ENCODE data around the gene PARP9.
"Not testable (repeated sequence)": the region's sequence is repeated elsewhere in the genome, so short reads cannot be mapped to it uniquely, and the experiment has no call there.

The PARP9 gene

DNA sequence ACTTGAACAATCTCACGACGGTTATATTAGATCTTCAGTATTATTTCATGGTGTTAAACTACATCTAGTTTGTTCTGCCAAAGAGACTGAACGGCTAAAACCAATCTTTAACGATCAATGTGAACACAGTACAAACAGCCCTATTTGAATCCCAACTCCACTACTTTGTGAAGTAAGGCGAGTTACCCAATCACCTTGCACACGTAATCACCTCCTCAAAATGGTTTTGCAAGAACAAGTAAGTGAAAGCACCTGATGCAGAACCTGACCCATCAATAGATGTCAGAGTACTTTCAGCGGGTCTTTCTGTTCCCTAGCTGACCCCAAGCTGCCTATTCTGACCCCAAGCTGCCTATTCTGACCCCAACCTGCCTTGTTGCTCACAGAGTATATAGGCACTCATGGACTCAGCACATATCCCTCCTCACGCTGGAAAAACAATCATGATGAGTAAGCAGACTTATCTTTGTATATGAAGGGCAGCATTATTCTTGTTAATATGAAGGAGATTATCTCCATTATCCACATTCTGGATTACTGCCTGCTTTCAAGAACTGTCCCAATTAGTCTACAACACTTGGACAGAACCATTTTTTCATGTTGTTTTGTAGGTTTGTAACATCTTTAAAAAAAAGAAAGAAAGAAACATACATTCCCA lies 53.1 kb downstream of the PARP9 start:
- Histone ChIP-seq H3K9me3 (ENCODE audit: insufficient read depth, low read depth, low read length) (no peaks in the 10 kb centered on the region), H3K36me3 (ENCODE audit: insufficient read depth, low read length) (no peaks in the 10 kb centered on the region), H3K4me1 (ENCODE audit: insufficient read depth, low read length, poor library complexity, severe bottlenecking) (peaks cover 58% of the 10 kb centered on the region), H3K9me2 (replicated peaks; ENCODE audit: low read depth, low read length) (no peaks in the 10 kb centered on the region), H2AFZ (ENCODE audit: low read length) (no peak overlapping the region), H3K9ac (ENCODE audit: low read depth, low read length, poor library complexity, severe bottlenecking) (peak overlapping the region; percentile 34), H3F3A (ENCODE audit: low read depth) (no peaks in the 10 kb centered on the region), H3K79me2 (ENCODE audit: insufficient read depth, low read length) (peaks cover 80% of the 10 kb centered on the region), H3K27me3 (ENCODE audit: insufficient read depth, low read length, poor library complexity, severe bottlenecking) (no peaks in the 10 kb centered on the region), H3K4me2 (ENCODE audit: low read depth, low read length, poor library complexity, severe bottlenecking) (peak overlapping the region; percentile 86), H3K4me3 (ENCODE audit: low read length, poor library complexity, severe bottlenecking) (peak overlapping the region; percentile 74), H4K20me1 (ENCODE audit: insufficient read depth, low read length, poor library complexity, severe bottlenecking) (peaks cover 70% of the 10 kb centered on the region)
- TF ChIP-seq, protein P1, sequence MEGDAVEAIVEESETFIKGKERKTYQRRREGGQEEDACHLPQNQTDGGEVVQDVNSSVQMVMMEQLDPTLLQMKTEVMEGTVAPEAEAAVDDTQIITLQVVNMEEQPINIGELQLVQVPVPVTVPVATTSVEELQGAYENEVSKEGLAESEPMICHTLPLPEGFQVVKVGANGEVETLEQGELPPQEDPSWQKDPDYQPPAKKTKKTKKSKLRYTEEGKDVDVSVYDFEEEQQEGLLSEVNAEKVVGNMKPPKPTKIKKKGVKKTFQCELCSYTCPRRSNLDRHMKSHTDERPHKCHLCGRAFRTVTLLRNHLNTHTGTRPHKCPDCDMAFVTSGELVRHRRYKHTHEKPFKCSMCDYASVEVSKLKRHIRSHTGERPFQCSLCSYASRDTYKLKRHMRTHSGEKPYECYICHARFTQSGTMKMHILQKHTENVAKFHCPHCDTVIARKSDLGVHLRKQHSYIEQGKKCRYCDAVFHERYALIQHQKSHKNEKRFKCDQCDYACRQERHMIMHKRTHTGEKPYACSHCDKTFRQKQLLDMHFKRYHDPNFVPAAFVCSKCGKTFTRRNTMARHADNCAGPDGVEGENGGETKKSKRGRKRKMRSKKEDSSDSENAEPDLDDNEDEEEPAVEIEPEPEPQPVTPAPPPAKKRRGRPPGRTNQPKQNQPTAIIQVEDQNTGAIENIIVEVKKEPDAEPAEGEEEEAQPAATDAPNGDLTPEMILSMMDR (conservative IDR thresholded peaks at IDR 0.05; ENCODE audit: low read length), result no peak
- no peak for TF ChIP-seq EZH2phosphoT487 (IDR thresholded peaks at IDR 0.05; ENCODE audit: borderline replicate concordance)

DNA sequence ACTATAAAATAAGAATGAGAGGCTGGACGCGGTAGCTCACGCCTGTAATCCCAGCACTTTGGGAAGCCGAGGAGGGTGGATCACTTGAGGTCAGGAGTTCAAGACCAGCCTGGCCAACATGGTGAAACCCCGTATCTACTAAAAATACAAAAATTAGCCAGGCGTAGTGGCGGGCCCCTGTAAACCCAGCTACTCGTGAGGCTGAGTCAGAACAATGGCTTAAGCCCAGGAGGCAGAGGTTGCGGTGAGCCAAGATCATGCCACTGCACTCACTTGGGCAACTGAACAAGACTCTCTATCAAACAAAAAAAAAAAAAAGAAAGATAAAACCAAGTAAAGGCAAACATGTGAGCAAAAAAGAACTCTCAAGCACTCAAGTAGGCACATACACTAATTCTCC lies 55.2 kb downstream of the PARP9 start:
- not testable (repeated sequence) for H3K4me3 ChIP-seq (ENCODE audit: low read length, poor library complexity, severe bottlenecking); H3F3A ChIP-seq (ENCODE audit: low read depth); H3K36me3 ChIP-seq (ENCODE audit: insufficient read depth, low read length); H3K9ac ChIP-seq (ENCODE audit: low read depth, low read length, poor library complexity, severe bottlenecking); H3K9me2 ChIP-seq (replicated peaks; ENCODE audit: low read depth, low read length); H3K27me3 ChIP-seq (ENCODE audit: insufficient read depth, low read length, poor library complexity, severe bottlenecking); H2AFZ ChIP-seq (ENCODE audit: low read length); H3K9me3 ChIP-seq (ENCODE audit: insufficient read depth, low read depth, low read length)
- Histone ChIP-seq H3K79me2 (ENCODE audit: insufficient read depth, low read length) (peaks cover 99% of the 10 kb centered on the region), H3K4me1 (ENCODE audit: insufficient read depth, low read length, poor library complexity, severe bottlenecking) (peaks cover 58% of the 10 kb centered on the region), H3K4me2 (ENCODE audit: low read depth, low read length, poor library complexity, severe bottlenecking) (peak overlapping the region; percentile 86), H4K20me1 (ENCODE audit: insufficient read depth, low read length, poor library complexity, severe bottlenecking) (peaks cover 88% of the 10 kb centered on the region)

DNA sequence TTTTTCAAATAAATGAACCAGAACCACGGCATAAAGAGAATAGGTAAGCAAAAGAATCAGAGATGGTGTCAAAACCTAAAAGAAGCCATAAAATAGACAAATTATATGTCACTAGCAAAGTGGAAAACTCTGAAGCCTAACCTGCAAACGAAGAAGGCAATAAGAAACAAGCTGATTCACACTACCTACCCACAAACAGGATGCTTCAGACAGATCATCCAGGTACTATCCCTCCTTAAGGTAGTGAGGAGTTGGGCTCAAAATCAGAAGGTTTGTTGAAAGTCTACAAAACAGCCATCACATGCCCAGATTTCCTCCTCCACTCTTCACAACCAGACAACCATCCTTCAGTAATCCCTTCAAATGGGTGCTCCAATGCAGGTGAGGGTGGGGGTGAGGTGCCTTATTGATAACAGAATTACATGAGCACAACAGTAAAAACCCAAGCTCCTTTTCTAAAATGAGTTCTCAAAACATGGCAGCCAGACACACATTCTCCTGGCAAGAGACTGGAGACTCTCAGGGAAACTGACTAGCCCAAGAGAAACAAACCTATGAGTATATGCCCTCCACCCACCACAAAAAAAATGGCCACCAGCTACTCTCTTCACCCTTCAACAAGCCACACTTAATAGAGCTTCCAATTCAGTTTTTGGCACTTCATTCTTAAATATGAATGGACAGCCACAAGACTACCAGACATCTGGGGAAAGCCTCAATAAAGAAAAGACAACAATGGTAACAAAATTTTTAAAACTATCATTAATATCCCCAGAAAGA lies 55.8 kb downstream of the PARP9 start:
- no peaks in the 10 kb centered on the region for H3K27me3 ChIP-seq (ENCODE audit: insufficient read depth, low read length, poor library complexity, severe bottlenecking)
- H3K9me3 ChIP-seq (ENCODE audit: insufficient read depth, low read depth, low read length), result no peaks in the 10 kb centered on the region
- peaks cover 55% of the 10 kb centered on the region for H3K4me1 ChIP-seq (ENCODE audit: insufficient read depth, low read length, poor library complexity, severe bottlenecking)
- H2AFZ ChIP-seq (ENCODE audit: low read length), result no peak overlapping the region
- peak overlapping the region; percentile 86 for H3K4me2 ChIP-seq (ENCODE audit: low read depth, low read length, poor library complexity, severe bottlenecking)
- H3K9ac ChIP-seq (ENCODE audit: low read depth, low read length, poor library complexity, severe bottlenecking), result no peak overlapping the region
- H3K36me3 ChIP-seq (ENCODE audit: insufficient read depth, low read length), result no peaks in the 10 kb centered on the region
- H3K4me3 ChIP-seq (ENCODE audit: low read length, poor library complexity, severe bottlenecking), result no peak overlapping the region
- H3K9me2 ChIP-seq (replicated peaks; ENCODE audit: low read depth, low read length), result no peaks in the 10 kb centered on the region
- TF ChIP-seq EZH2phosphoT487 (IDR thresholded peaks at IDR 0.05; ENCODE audit: borderline replicate concordance), result no peak
- TF ChIP-seq, protein P1 (conservative IDR thresholded peaks at IDR 0.05; ENCODE audit: low read length), result no peak
- H3F3A ChIP-seq (ENCODE audit: low read depth), result no peaks in the 10 kb centered on the region
- peaks cover 99% of the 10 kb centered on the region for H3K79me2 ChIP-seq (ENCODE audit: insufficient read depth, low read length)
- peaks cover 88% of the 10 kb centered on the region for H4K20me1 ChIP-seq (ENCODE audit: insufficient read depth, low read length, poor library complexity, severe bottlenecking)

Measured in Loucy (cell line).